A549 (cell line): ENCODE measurements around the gene PKN2.

ENCODE experiments used
- CTCF ChIP-seq: fragments of >200 bp; sonication (Bioruptor Twin); formaldehyde crosslinking; IDR thresholded peaks from 3 replicates; pipeline ENCODE4 v1.5.1; 2016
- EHMT2 ChIP-seq: fragments of 200-600 bp; sonication (generic); IDR thresholded peaks from 2 replicates; pipeline ENCODE4 v1.6.1; 2016; ENCODE audit warnings: antibody characterized with exemption, low read depth, mild to moderate bottlenecking, moderate library complexity
- EP300 ChIP-seq, 2 experiments: fragments of >200 bp; sonication (Bioruptor Twin); formaldehyde crosslinking; IDR thresholded peaks; 2 replicates in 1 of 2; 3 replicates in 1 of 2; pipeline ENCODE4 v1.6.1; 2016 to 2017
- MAFK ChIP-seq: fragments of 450-650 bp; IDR thresholded peaks from 2 replicates; pipeline ENCODE4 v1.6.1; 2014; ENCODE audit not compliant: partially characterized antibody
- NPAS2 ChIP-seq: fragments of 250-450 bp; sonication (Bioruptor Pico); IDR thresholded peaks from 2 replicates; pipeline ENCODE4 v1.8.0; 2022; ENCODE audit warnings: mild to moderate bottlenecking, moderate library complexity, borderline replicate concordance
- POLR2A ChIP-seq: IDR thresholded peaks from 2 replicates; pipeline ENCODE4 v1.6.1; 2012; ENCODE audit warnings: mild to moderate bottlenecking, low read length

GRCh38 chr1:88722492-88722891 lies 38.4 kb downstream of the PKN2 start:
- TF ChIP-seq CTCF (no peak), EHMT2 (no peak), NPAS2 (CRISPR knock-in tag) (no peak), MAFK (no peak), EP300 (IDR thresholded peaks at IDR 0.05) (no peak), POLR2A (no peak)
